SKM-1 treated with dmso at 0.1 percent for 144 hours (cell line): ENCODE measurements around the gene URB2.
"Not testable (repeated sequence)": the region's sequence is repeated elsewhere in the genome, so short reads cannot be mapped to it uniquely, and the experiment has no call there.

Experiments used
- DNase-seq: peaks from one replicate; lab custom pipeline; 2025; ENCODE audit not compliant: unreplicated experiment; lab: John Stamatoyannopoulos, UW

The URB2 gene

GRCh38 chr1:229613938-229614337 lies 12.1 kb upstream of the URB2 start:
- no peak for DNase-seq

- no peak for DNase-seq
Observed at GRCh38 chr1:229614701-229615100, 11.3 kb upstream of the URB2 start.

- DNase-seq: no peak
Observed at GRCh38 chr1:229617351-229618100, 8.5 kb upstream of the URB2 start.

GRCh38 chr1:229619002-229619401 lies 7.0 kb upstream of the URB2 start:
- DNase-seq: no peak

- DNase-seq: no peak
Observed at GRCh38 chr1:229619614-229620013, 6.4 kb upstream of the URB2 start.

- DNase-seq: no peak
Observed at GRCh38 chr1:229620876-229621275, 5.2 kb upstream of the URB2 start.

GRCh38 chr1:229621663-229622062 lies 4.4 kb upstream of the URB2 start:
- no peak for DNase-seq

- DNase-seq: not testable (repeated sequence)
Observed at GRCh38 chr1:229622641-229623120, 3.4 kb upstream of the URB2 start.

GRCh38 chr1:229623225-229623624 lies 2.8 kb upstream of the URB2 start:
- DNase-seq: no peak

- DNase-seq: no peak
Observed at GRCh38 chr1:229623838-229624237, 2.2 kb upstream of the URB2 start.

- no peak for DNase-seq
Observed at GRCh38 chr1:229624521-229625070, 1.5 kb upstream of the URB2 start.

- peak; percentile 68 for DNase-seq
Observed at GRCh38 chr1:229625071-229625914, 754 bp upstream of the URB2 start.

GRCh38 chr1:229627003-229627402 lies 956 bp downstream of the URB2 start:
- no peak for DNase-seq

GRCh38 chr1:229629261-229629660 lies 3.2 kb downstream of the URB2 start:
- DNase-seq: no peak

- no peak for DNase-seq
Observed at GRCh38 chr1:229631148-229631547, 5.1 kb downstream of the URB2 start.

- DNase-seq: no peak
Observed at GRCh38 chr1:229631966-229632365, 5.9 kb downstream of the URB2 start.

- DNase-seq: no peak
Observed at GRCh38 chr1:229636042-229636441, 10.0 kb downstream of the URB2 start.

GRCh38 chr1:229637746-229638145 lies 11.7 kb downstream of the URB2 start:
- no peak for DNase-seq

- DNase-seq: no peak
Observed at GRCh38 chr1:229640455-229640854, 14.4 kb downstream of the URB2 start.

- DNase-seq: no peak
Observed at GRCh38 chr1:229641306-229641705, 15.3 kb downstream of the URB2 start.

GRCh38 chr1:229642376-229642775 lies 16.3 kb downstream of the URB2 start:
- no peak for DNase-seq

GRCh38 chr1:229642970-229643369 lies 16.9 kb downstream of the URB2 start:
- no peak for DNase-seq
